HUES64 (cell line): ENCODE measurements around the gene PIGR.

Experiments
- H3K27ac ChIP-seq: 2 replicates; pipeline ENCODE4 v1.7.0; 2013; ENCODE audit warnings: low read depth, low read length, inconsistent platforms
- H3K27me3 ChIP-seq: 2 replicates; pipeline ENCODE4 v1.6.1; 2013; ENCODE audit warnings: mild to moderate bottlenecking, low read length; ENCODE audit not compliant: insufficient read depth
- H3K36me3 ChIP-seq: 2 replicates; pipeline ENCODE4 v1.6.1; 2013; ENCODE audit warnings: mild to moderate bottlenecking, low read length; ENCODE audit not compliant: insufficient read depth
- H3K4me1 ChIP-seq: 2 replicates; pipeline ENCODE4 v1.6.1; 2013; ENCODE audit warnings: mild to moderate bottlenecking, low read length, moderate library complexity; ENCODE audit not compliant: insufficient read depth
- H3K4me3 ChIP-seq: 2 replicates; pipeline ENCODE4 v1.5.1; 2013; ENCODE audit warnings: mild to moderate bottlenecking, low read length, moderate library complexity
- H3K9ac ChIP-seq: 2 replicates; pipeline ENCODE4 v1.6.1; 2013; ENCODE audit warnings: mild to moderate bottlenecking, low read depth, low read length
- H3K9me3 ChIP-seq: 2 replicates; pipeline ENCODE4 v1.6.1; 2013; ENCODE audit warnings: low read depth, low read length; ENCODE audit not compliant: insufficient read depth
- WGBS: fragments of 150-250, 120-280 bp; methylation state at CpG from one replicate; pipeline ENCODE4 v1.1.7; 2013; ENCODE audit warnings: missing lambda C conversion rate; 5-methylcytosine and 5-hydroxymethylcytosine counted together

Gene PIGR

DNA sequence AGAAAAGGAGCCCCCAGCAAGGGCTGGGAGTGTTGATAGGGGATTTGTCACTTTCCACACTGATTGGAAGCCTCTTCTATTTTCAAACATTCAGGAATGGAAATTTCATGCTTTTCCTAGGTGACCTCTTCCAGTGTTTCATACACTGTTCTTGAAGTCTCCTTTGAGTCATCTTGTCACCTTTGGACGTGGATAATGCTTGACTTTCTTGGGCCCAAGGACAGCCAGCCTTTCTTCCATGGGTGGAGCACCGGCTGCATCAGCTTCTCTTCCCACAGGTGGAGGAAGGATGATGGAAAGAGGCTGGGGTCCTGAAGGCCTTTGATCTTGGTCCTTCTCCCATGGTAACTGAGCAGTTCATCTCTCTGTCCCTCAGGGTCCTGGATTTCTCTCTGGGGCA lies 11.9 kb upstream of the PIGR start:
- no peaks in the 10 kb centered on the region for H3K9me3 ChIP-seq
- no peak overlapping the region for H3K9ac ChIP-seq
- H3K27me3 ChIP-seq: no peaks in the 10 kb centered on the region
- 92% methylated on average over 2 of the region's 2 CpGs for WGBS
- no peaks in the 10 kb centered on the region for H3K36me3 ChIP-seq
- H3K4me3 ChIP-seq: no peak overlapping the region
- H3K4me1 ChIP-seq: no peaks in the 10 kb centered on the region
- no peak overlapping the region for H3K27ac ChIP-seq

- H3K27me3 ChIP-seq: no peaks in the 10 kb centered on the region
- H3K4me3 ChIP-seq: no peak overlapping the region
- WGBS: 95% methylated on average over 5 of the region's 5 CpGs
- H3K36me3 ChIP-seq: no peaks in the 10 kb centered on the region
- H3K27ac ChIP-seq: no peak overlapping the region
- no peaks in the 10 kb centered on the region for H3K4me1 ChIP-seq
- no peaks in the 10 kb centered on the region for H3K9me3 ChIP-seq
- H3K9ac ChIP-seq: no peak overlapping the region
Measured at GRCh38 chr1:206957639-206958038, 11.4 kb upstream of the PIGR start.

DNA sequence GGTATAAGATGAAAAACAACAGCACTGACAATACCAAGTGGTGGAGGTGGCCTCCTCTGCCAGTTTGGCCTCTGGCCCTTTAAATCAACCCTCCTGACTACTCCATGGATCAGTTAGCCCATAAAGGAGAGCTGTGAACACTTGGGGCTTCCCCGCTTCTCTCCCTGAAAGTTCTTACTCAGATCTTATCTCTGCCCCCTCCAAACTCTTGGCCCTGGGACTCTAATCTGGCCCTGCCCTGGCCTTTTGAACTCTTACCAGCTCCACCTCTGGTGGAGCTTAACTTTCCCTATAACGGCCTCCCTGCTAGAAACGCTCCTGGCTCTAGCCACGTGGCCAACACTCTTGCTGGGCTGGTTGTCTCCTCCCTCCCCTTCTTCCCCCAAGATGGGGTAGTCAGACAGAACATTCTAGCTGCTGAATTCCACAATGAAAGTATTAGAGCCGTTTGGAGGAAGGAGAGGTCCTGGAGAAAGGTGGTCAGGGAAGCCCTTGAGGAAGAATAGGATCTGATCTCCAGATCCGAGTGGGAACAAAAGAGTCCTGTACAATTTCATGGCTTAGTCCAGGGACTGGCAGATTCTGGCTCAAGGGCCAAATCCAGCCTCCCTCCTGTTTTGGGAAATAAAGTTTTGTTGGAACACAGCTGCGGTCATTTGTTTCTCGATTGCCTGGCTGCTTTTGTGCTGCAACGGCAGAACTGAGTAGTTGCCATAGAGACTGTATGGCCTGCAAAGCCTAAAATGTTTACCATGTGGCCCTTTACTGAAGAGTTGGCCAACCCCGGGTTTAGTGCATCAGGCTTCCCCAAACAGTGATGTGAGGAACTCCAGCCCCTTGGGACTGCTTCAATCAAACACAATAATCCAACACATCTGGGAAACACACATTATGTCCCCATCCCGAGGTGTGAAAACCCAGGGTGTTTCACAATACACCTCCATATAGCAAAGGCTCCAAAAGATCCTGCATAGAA lies 9.5 kb upstream of the PIGR start:
- H3K4me3 ChIP-seq: no peak overlapping the region
- H3K9ac ChIP-seq: no peak overlapping the region
- H3K9me3 ChIP-seq: no peaks in the 10 kb centered on the region
- no peaks in the 10 kb centered on the region for H3K4me1 ChIP-seq
- H3K27ac ChIP-seq: no peak overlapping the region
- WGBS: 78% methylated on average over 11 of the region's 11 CpGs
- H3K27me3 ChIP-seq: no peaks in the 10 kb centered on the region
- no peaks in the 10 kb centered on the region for H3K36me3 ChIP-seq

DNA sequence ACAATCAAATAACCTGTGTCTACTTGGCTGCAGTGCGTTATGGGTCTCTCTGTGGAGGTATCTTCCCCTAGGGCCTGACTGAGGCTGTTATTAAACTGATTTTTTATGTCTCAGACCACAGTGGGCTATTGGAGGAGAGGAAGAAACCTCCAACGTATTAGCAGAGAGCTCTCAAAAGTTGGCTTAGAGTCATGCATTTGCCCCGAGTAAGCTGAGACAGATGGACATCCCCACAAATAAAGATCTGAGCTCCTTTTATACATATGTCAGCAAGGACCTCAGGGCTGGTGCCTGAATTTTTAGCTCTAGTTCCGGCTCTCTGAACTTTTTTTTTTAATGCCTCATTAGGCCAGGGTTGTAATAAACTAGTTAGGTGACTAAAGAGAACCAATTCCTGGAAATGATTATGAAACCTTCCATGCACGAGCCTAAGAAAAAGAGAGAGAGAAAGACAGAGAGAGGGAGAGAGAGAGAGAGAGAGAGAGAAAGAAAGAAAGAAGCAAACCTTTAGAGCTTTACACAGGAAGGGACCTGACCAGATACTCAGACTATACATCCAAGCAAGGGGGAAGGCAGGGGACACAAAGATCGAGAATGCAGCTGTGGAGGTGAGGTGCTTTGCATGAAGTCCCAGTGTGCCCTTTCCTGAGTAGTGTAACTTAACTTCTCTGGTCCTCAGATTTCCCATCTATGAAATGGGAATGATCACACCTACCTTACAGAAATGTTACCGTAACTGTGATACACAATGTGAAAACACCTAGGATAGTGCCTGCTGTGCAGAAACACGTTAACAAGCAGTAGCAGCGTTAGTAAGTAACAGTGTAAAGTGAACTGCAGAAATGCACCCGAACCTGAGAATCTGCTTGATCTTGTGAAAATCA lies 8.4 kb upstream of the PIGR start:
- H3K9me3 ChIP-seq: 0 out of 2 replicates have a peak, but pooled peaks cover 3% of the 10 kb centered on the region
- WGBS: 93% methylated on average over 10 of the region's 10 CpGs
- H3K9ac ChIP-seq: no peak overlapping the region
- no peak overlapping the region for H3K27ac ChIP-seq
- no peaks in the 10 kb centered on the region for H3K27me3 ChIP-seq
- H3K4me3 ChIP-seq: no peak overlapping the region
- no peaks in the 10 kb centered on the region for H3K4me1 ChIP-seq
- no peaks in the 10 kb centered on the region for H3K36me3 ChIP-seq

GRCh38 chr1:206953626-206954025 lies 7.4 kb upstream of the PIGR start:
- WGBS: 98% methylated on average over 2 of the region's 2 CpGs
- 0 out of 2 replicates have a peak, but pooled peaks cover 3% of the 10 kb centered on the region for H3K9me3 ChIP-seq
- no peaks in the 10 kb centered on the region for H3K27me3 ChIP-seq
- no peak overlapping the region for H3K27ac ChIP-seq
- no peak overlapping the region for H3K4me3 ChIP-seq
- H3K9ac ChIP-seq: no peak overlapping the region
- no peaks in the 10 kb centered on the region for H3K4me1 ChIP-seq
- H3K36me3 ChIP-seq: no peaks in the 10 kb centered on the region

DNA sequence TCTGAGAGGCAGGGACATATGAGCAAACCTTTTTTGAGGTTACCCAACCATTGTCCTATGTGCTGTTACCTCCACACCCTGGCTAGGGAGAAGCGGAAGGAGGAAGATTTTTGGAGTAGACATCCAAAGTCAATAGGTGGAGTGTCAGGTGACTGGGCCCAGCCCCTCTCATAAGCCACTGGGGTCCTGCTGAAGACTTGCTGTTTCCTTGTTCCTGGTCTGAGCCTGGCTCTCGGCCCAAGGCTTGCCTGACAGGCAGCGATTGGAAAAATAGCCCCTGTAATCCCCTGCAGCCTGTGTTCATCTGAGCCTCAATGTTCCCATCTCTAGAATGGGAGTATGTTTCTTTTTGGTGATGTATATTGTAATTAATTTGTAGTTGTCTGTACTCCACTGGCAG lies 6.9 kb upstream of the PIGR start:
- Histone ChIP-seq H3K4me1 (no peaks in the 10 kb centered on the region), H3K9me3 (0 out of 2 replicates have a peak, but pooled peaks cover 3% of the 10 kb centered on the region), H3K36me3 (no peaks in the 10 kb centered on the region), H3K9ac (no peak overlapping the region), H3K4me3 (no peak overlapping the region), H3K27me3 (no peaks in the 10 kb centered on the region), H3K27ac (no peak overlapping the region)
- whole genome bisulfite sequencing: 95% methylated on average over 3 of the region's 3 CpGs

GRCh38 chr1:206952171-206952570 lies 5.9 kb upstream of the PIGR start:
- Histone ChIP-seq H3K36me3 (no peaks in the 10 kb centered on the region), H3K27ac (no peak overlapping the region), H3K4me1 (no peaks in the 10 kb centered on the region), H3K9ac (no peak overlapping the region), H3K9me3 (0 out of 2 replicates have a peak, but pooled peaks cover 3% of the 10 kb centered on the region), H3K4me3 (no peak overlapping the region), H3K27me3 (no peaks in the 10 kb centered on the region)
- WGBS: 75% methylated on average over 4 of the region's 4 CpGs

GRCh38 chr1:206951318-206952100 lies 5.2 kb upstream of the PIGR start:
- H3K27ac ChIP-seq: no peak overlapping the region
- WGBS: 93% methylated on average over 4 of the region's 4 CpGs
- no peak overlapping the region for H3K9ac ChIP-seq
- no peaks in the 10 kb centered on the region for H3K36me3 ChIP-seq
- H3K9me3 ChIP-seq: 0 out of 2 replicates have a peak, but pooled peaks cover 3% of the 10 kb centered on the region
- H3K27me3 ChIP-seq: no peaks in the 10 kb centered on the region
- no peaks in the 10 kb centered on the region for H3K4me1 ChIP-seq
- no peak overlapping the region for H3K4me3 ChIP-seq

- no peak overlapping the region for H3K9ac ChIP-seq
- 0 out of 2 replicates have a peak, but pooled peaks cover 3% of the 10 kb centered on the region for H3K9me3 ChIP-seq
- H3K27ac ChIP-seq: no peak overlapping the region
- no peaks in the 10 kb centered on the region for H3K27me3 ChIP-seq
- WGBS: 95% methylated on average over 5 of the region's 5 CpGs
- no peaks in the 10 kb centered on the region for H3K4me1 ChIP-seq
- H3K36me3 ChIP-seq: no peaks in the 10 kb centered on the region
- no peak overlapping the region for H3K4me3 ChIP-seq
Measured at GRCh38 chr1:206949641-206950040, 3.4 kb upstream of the PIGR start.

- Histone ChIP-seq H3K27ac (no peak overlapping the region), H3K4me1 (no peaks in the 10 kb centered on the region)
Measured at GRCh38 chr1:206949208-206949607, 2.9 kb upstream of the PIGR start.

More at GRCh38 chr1:206949208-206949607, 2.9 kb upstream of the PIGR start:
- no peaks in the 10 kb centered on the region for H3K36me3 ChIP-seq
- H3K4me3 ChIP-seq: no peak overlapping the region
- 95% methylated on average over 4 of the region's 4 CpGs for WGBS
- no peak overlapping the region for H3K9ac ChIP-seq
- H3K9me3 ChIP-seq: 0 out of 2 replicates have a peak, but pooled peaks cover 3% of the 10 kb centered on the region
- no peaks in the 10 kb centered on the region for H3K27me3 ChIP-seq
